ENCODE data around the gene RTN1. TPM values are rescaled to one million over a fixed set of nuclear protein-coding genes. Genes with fewer than 3 reads are reported as not detected.

The RTN1 gene
- total RNA-seq, 6 experiments from 2014 or later = 0.37 to 1.9 (median 0.53) TPM

DNA sequence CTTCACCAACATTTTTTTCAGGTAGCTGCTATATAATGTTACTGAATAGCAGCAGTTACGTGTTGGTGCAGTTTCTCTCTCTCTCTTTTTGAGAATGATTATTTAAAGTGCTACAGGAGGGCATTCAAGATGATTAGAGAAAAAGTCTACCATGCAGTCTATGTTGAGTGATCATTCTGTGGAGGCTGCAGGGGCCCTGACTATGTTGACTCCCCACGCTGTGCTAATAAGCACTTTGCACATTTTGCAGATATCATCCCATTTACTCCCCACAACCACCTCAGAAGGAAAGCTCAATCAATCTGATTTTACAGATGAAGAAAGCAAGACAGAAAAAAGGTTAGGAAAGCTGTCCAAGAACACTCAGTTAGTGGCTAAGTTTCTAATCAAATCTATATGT, 87.8 kb downstream of the RTN1 start:
- H3K27me3 ChIP-seq = no peaks in the 10 kb centered on the region
- peaks cover 0 to 4% (median under 1%) of the 10 kb centered on the region in 4 donors for H3K4me1 ChIP-seq
- intact Hi-C loops (cut with DNase I) = no loop called here
- H3K36me3 ChIP-seq = no peaks in the 10 kb centered on the region
- WGBS (ENCODE audit: insufficient coverage, low coverage, low lambda C conversion rate, missing lambda C conversion rate) = 74% methylated on average over 2 of the region's 2 CpGs
- H3K27ac ChIP-seq = no peak overlapping the region
- TF ChIP-seq, protein P1, sequence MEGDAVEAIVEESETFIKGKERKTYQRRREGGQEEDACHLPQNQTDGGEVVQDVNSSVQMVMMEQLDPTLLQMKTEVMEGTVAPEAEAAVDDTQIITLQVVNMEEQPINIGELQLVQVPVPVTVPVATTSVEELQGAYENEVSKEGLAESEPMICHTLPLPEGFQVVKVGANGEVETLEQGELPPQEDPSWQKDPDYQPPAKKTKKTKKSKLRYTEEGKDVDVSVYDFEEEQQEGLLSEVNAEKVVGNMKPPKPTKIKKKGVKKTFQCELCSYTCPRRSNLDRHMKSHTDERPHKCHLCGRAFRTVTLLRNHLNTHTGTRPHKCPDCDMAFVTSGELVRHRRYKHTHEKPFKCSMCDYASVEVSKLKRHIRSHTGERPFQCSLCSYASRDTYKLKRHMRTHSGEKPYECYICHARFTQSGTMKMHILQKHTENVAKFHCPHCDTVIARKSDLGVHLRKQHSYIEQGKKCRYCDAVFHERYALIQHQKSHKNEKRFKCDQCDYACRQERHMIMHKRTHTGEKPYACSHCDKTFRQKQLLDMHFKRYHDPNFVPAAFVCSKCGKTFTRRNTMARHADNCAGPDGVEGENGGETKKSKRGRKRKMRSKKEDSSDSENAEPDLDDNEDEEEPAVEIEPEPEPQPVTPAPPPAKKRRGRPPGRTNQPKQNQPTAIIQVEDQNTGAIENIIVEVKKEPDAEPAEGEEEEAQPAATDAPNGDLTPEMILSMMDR (IDR thresholded peaks at IDR 0.05) = no peak
- TF ChIP-seq POLR2A (IDR thresholded peaks at IDR 0.05) = no peak
- no peaks in the 10 kb centered on the region for H3K9me3 ChIP-seq
- DNase-seq = no peak
- H3K4me3 ChIP-seq = no peak overlapping the region
- no peak for ATAC-seq

DNA sequence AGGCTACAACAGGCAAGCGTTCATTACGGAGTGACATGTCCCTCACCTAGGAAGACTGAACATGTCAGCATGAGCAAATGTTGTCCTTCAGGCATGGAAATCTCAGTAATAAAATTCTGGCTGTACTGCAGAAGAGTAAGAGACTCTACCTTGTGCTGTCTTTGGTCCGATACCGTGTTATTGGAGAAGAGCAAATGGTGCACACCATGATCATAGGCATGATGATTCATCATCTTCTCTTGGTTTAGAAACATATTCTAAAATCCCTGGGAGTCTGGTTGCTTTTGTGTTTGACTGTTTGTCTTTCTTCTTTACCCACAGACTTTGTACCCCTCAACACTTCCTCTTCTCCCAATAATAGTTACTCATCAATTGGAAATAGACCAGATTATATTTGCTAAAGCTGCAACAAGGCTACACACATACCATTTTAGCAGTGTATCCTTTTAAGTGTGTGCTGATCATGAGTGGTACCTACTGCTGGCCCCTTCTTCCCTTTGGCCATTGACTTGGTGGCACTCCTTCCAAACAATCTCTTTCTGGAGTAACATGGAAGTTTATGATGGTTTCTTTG, 93.5 kb downstream of the RTN1 start:
- peak in 3 of 4 donors; percentile 49 to 93 (median 58) for ATAC-seq
- Histone ChIP-seq H3K9me3 (no peaks in the 10 kb centered on the region), H3K27me3 (no peaks in the 10 kb centered on the region), H3K27ac (no peak overlapping the region), H3K36me3 (no peaks in the 10 kb centered on the region), H3K4me1 (no peaks in the 10 kb centered on the region), H3K4me3 (no peak overlapping the region)
- TF ChIP-seq POLR2A (IDR thresholded peaks at IDR 0.05) = no peak
- TF ChIP-seq, protein P1 (IDR thresholded peaks at IDR 0.05) = no peak
- intact Hi-C loops (cut with DNase I) = no loop called here
- WGBS (ENCODE audit: insufficient coverage, low coverage, low lambda C conversion rate, missing lambda C conversion rate) = 88% methylated on average over 3 of the region's 4 CpGs
- no peak for DNase-seq

DNA sequence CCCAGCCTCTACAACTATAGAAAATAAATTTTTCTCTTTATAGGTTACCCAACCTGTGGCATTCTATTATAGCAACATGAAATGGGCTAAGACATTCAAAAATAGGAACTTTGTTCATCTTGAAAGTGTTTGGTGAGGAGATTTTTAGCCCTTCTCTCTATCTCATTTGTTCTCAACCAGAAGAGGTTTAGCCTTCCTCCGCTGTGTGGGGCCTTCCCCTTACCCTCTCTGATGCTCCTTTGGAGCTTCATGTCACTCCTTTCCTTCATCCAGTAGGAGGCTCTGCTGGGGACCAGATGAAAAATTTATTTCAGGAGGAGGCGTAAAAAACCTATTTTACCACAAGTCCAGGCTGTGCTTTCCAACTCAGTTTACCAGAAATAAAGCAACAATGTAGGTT, 94.1 kb downstream of the RTN1 start:
- H3K9me3 ChIP-seq = no peaks in the 10 kb centered on the region
- intact Hi-C loops (cut with DNase I) = no loop called here
- no peaks in the 10 kb centered on the region for H3K4me1 ChIP-seq
- H3K27ac ChIP-seq = no peak overlapping the region
- no peak overlapping the region for H3K4me3 ChIP-seq
- H3K27me3 ChIP-seq = no peaks in the 10 kb centered on the region
- ATAC-seq (no peak), DNase-seq (no peak)
- 94% methylated on average over 2 of the region's 2 CpGs for WGBS (ENCODE audit: insufficient coverage, low coverage, low lambda C conversion rate, missing lambda C conversion rate)
- no peaks in the 10 kb centered on the region for H3K36me3 ChIP-seq
- TF ChIP-seq, protein P1 (IDR thresholded peaks at IDR 0.05) = no peak
- TF ChIP-seq POLR2A (IDR thresholded peaks at IDR 0.05) = no peak

GRCh38 chr14:59772233-59772632, 98.3 kb downstream of the RTN1 start:
- no peaks in the 10 kb centered on the region for H3K27me3 ChIP-seq
- ATAC-seq = peak in 3 of 4 donors; percentile 51 to 71 (median 69)
- DNase-seq = no peak
- WGBS (ENCODE audit: insufficient coverage, low coverage, low lambda C conversion rate, missing lambda C conversion rate) = 19% methylated on average over 2 of the region's 2 CpGs
- TF ChIP-seq POLR2A (IDR thresholded peaks at IDR 0.05) = no peak
- TF ChIP-seq, protein P1 (IDR thresholded peaks at IDR 0.05) = no peak
- H3K36me3 ChIP-seq = no peaks in the 10 kb centered on the region
- intact Hi-C loops (cut with DNase I) = no loop called here
- no peak overlapping the region for H3K4me3 ChIP-seq
- no peaks in the 10 kb centered on the region for H3K4me1 ChIP-seq
- no peaks in the 10 kb centered on the region for H3K9me3 ChIP-seq
- peak overlapping the region in 1 of 3 donors; percentile 6 for H3K27ac ChIP-seq
